IMR-90 (cell line): ENCODE data around the gene HMG20A.

Experiments used
- BHLHE40 ChIP-seq: fragments of 150-350 bp; IDR thresholded peaks from 2 replicates; pipeline ENCODE4 v1.6.1; 2016; ENCODE audit warnings: mild to moderate bottlenecking, low read depth, low read length
- CHD1 ChIP-seq: IDR thresholded peaks from 2 replicates; pipeline ENCODE4 v1.6.1; 2012; ENCODE audit warnings: low read depth, low read length, improper control_type of control experiment
- CTCF ChIP-seq: conservative IDR thresholded peaks from 2 replicates; pipeline ENCODE4 v1.5.1; 2012; ENCODE audit warnings: mild to moderate bottlenecking, low read depth, low read length, improper control_type of control experiment
- POLR2A ChIP-seq: IDR thresholded peaks from 2 replicates; pipeline ENCODE4 v1.6.1; 2012; ENCODE audit warnings: mild to moderate bottlenecking, low read depth, low read length
- RAD21 ChIP-seq: IDR thresholded peaks from 2 replicates; pipeline ENCODE4 v1.6.1; 2012; ENCODE audit warnings: low read length, improper control_type of control experiment

GRCh38 chr15:77478051-77478450 is 57.4 kb downstream of the HMG20A start:
- no peak for TF ChIP-seq CTCF
- no peak for TF ChIP-seq RAD21
- TF ChIP-seq POLR2A: no peak
- TF ChIP-seq CHD1: no peak
- no peak for TF ChIP-seq BHLHE40
